Stimulated activated memory B cell treated with anti-CD40 and anti-IgM and Interleukin-4, amounts not matched to agents 10 μg/mL and 1 μg/mL and 100 μg/mL, for 72 hours (primary cell): Measurements from ENCODE around the gene CDK11B.
"Not testable (repeated sequence)": the region's sequence is repeated elsewhere in the genome, so short reads cannot be mapped to it uniquely, and the experiment has no call there.

Experiments
- ATAC-seq: fragments of 150-1000 bp; cut with Tn5 transposase; 2 replicates; pipeline ENCODE4 v1.10.0; 2021
- H3K27ac Mint-ChIP-seq: one replicate; pipeline ENCODE4 v1.8.0; 2022; ENCODE audit warnings: mild to moderate bottlenecking, mixed read lengths
- H3K27me3 Mint-ChIP-seq: one replicate; pipeline ENCODE4 v1.8.0; 2022; ENCODE audit warnings: mixed read lengths
- H3K36me3 Mint-ChIP-seq: one replicate; pipeline ENCODE4 v1.8.0; 2022; ENCODE audit warnings: mixed read lengths
- H3K4me1 Mint-ChIP-seq: one replicate; pipeline ENCODE4 v1.8.0; 2022; ENCODE audit warnings: mixed read lengths
- H3K4me3 Mint-ChIP-seq: one replicate; pipeline ENCODE4 v1.8.0; 2022; ENCODE audit warnings: mild to moderate bottlenecking, moderate library complexity, mixed read lengths
- H3K9me3 Mint-ChIP-seq: one replicate; pipeline ENCODE4 v1.8.0; 2022; ENCODE audit warnings: mixed read lengths

CDK11B gene

GRCh38 chr1:1596493-1597274, 62.1 kb downstream of the CDK11B start:
- H3K27ac Mint-ChIP-seq = no peak overlapping the region
- peaks cover 17% of the 10 kb centered on the region for H3K27me3 Mint-ChIP-seq
- H3K36me3 Mint-ChIP-seq = no peaks in the 10 kb centered on the region
- no peak overlapping the region for H3K4me3 Mint-ChIP-seq
- H3K4me1 Mint-ChIP-seq = peaks cover 18% of the 10 kb centered on the region
- ATAC-seq = no peak
- no peaks in the 10 kb centered on the region for H3K9me3 Mint-ChIP-seq

DNA sequence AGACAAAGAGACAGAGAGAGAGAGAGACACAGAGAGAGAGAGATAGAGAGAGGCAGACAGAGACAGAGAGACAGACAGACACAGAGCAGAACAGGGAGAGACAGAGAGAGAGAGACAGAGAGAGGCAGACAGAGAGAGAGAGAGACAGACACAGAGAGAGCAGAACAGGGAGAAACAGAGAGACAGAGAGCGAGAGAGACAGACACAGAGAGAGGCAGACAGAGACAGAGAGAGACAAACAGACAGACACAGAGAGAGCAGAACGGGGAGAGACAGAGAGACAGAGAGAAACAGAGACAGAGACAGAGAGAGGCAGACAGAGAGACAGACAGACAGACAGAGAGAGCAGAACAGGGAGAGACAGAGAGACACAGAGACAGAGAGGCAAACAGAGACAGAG, 63.5 kb downstream of the CDK11B start:
- peaks cover 11% of the 10 kb centered on the region for H3K4me1 Mint-ChIP-seq
- H3K27me3 Mint-ChIP-seq = peaks cover 19% of the 10 kb centered on the region
- H3K4me3 Mint-ChIP-seq, H3K9me3 Mint-ChIP-seq, H3K27ac Mint-ChIP-seq, ATAC-seq, H3K36me3 Mint-ChIP-seq: not testable (repeated sequence)

DNA sequence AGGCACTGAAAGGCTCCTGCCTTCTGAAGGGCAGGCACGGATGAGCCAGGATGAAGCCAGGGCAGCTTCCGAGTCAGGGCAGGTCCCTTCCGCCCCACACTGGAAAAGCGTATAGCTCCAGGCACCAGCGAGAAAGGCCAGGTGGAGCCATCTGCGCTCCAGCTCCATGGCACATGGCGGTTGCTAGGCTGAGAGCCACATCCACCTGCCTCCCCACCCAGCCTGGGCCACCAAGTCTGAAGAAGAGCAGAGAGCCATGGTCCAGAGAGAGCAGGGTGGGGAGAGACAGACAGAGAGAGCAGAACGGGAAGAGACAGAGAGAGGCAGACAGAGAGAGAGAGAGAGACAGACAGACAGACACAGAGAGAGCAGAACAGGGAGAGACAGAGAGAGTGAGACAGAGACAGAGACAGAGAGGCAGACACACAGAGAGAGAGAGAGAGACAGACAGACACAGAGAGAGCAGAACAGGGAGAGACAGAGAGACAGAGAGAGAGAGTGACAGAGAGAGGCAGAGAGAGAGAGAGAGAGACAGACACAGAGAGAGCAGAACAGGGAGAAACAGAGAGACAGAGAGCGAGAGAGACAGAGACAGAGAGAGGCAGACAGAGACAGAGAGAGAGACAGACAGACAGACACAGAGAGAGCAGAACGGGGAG, 64.1 kb downstream of the CDK11B start:
- Mint-ChIP-seq H3K9me3 (no peaks in the 10 kb centered on the region), H3K4me3 (no peak overlapping the region)
- ATAC-seq = peak; percentile 51

GRCh38 chr1:1593834-1594601, 64.8 kb downstream of the CDK11B start:
- Mint-ChIP-seq H3K27ac (no peak overlapping the region), H3K4me3 (no peak overlapping the region), H3K4me1 (peaks cover 9% of the 10 kb centered on the region), H3K9me3 (no peaks in the 10 kb centered on the region), H3K36me3 (no peaks in the 10 kb centered on the region), H3K27me3 (peaks cover 26% of the 10 kb centered on the region)
- ATAC-seq = no peak

More for the DNA sequence above, 64.1 kb downstream of the CDK11B start:
- Mint-ChIP-seq H3K36me3 (no peaks in the 10 kb centered on the region), H3K27ac (no peak overlapping the region), H3K4me1 (peaks cover 11% of the 10 kb centered on the region), H3K27me3 (peaks cover 25% of the 10 kb centered on the region)

GRCh38 chr1:1591452-1591851, 67.4 kb downstream of the CDK11B start:
- ATAC-seq = no peak
- peaks cover 33% of the 10 kb centered on the region for H3K27me3 Mint-ChIP-seq
- H3K4me1 Mint-ChIP-seq = no peaks in the 10 kb centered on the region
- H3K9me3 Mint-ChIP-seq = no peaks in the 10 kb centered on the region
- H3K36me3 Mint-ChIP-seq = no peaks in the 10 kb centered on the region
- no peak overlapping the region for H3K4me3 Mint-ChIP-seq
- H3K27ac Mint-ChIP-seq = no peak overlapping the region
